ENCODE data around the gene TTC31.
"Not testable (repeated sequence)": the region's sequence is repeated elsewhere in the genome, so short reads cannot be mapped to it uniquely, and the experiment has no call there.

Gene TTC31

DNA sequence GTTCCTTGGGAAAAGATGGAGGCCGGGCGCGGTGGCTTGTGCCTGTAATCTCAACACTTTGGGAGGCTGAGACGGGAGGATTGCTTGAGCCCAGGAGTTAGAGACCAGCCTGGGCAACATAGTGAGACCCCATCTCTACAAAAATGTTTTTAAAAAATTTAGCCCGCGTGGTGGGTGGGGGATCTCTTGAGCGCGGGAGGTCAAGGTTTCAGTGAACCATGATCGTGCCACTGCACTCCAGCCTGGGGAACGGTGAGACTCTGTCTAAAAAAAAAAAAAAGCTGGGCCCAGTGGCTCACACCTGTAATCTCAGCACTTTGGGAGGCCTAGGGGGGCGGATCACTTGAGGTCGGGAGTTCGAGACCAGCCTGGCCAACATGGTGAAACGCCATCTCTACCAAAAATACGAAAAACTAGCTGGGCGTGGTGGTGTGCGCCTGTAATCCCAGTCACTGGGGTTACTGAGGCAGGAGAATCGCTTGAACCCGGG is 839 bp downstream of the TTC31 start:
- not testable (repeated sequence) for DNase-seq (ENCODE audit: low read depth in 2 of 2, low spot score in 1 of 2)

DNA sequence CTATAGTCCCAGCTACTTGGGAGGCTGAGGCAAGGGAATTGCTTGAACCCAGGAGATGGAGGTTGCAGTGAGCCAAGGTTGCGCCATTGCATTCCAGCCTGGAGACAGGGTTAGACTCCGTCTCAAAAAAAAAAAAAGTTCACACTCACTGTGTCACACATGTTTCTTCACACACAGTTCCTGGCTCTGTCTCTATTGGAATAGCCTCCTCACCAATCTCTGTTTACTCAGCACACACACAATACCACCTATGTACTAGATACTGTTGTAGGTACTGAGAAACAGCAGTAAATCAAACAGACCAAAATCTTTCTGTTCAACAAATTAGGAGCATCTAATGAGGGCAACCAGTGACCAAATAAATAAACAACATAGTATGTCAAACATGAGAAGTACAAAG is 3.3 kb downstream of the TTC31 start:
- no peak for DNase-seq (ENCODE audit: low read depth in 2 of 2, low spot score in 1 of 2)

DNA sequence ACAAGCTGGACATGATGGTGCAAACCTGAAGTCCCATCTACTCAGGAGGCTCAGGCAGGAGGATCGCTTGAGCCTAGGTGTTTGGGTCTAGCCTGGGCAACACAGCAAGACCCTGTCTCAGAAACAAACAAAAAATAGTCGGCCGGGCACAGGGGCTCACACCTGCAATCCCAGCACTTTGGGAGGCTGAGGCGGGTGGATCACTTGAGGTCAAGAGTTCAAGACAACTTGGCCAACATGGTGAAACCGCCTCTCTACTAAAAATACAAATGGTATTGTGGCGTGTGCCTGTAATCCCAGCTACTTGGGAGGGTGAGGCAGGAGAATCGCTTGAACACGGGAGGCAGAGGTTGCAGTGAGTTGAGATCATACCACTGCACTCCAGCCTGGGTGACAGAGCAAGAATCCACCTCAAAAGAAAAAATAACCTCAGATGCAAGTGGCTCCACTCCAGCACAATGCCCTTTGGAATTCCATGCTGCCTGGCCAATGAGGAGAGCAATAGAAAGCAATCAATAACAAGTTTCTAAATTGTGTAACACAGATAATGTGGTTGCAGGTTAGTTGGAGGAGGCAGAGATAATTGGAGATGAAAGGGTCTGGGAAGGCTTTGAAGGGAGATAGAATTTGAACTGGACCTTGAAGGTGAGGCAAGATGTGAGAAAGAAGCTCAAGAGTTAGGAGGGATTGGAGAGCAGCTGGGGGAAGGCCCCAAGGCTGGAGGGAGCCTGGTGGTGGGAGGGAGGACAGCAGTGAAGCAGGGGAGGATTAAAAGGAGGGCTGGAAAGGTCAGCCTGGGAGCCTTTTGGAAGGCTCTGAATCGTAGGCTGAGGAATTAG is 6.0 kb downstream of the TTC31 start:
- no peak for DNase-seq (ENCODE audit: low read depth in 2 of 2, low spot score in 1 of 2)

DNA sequence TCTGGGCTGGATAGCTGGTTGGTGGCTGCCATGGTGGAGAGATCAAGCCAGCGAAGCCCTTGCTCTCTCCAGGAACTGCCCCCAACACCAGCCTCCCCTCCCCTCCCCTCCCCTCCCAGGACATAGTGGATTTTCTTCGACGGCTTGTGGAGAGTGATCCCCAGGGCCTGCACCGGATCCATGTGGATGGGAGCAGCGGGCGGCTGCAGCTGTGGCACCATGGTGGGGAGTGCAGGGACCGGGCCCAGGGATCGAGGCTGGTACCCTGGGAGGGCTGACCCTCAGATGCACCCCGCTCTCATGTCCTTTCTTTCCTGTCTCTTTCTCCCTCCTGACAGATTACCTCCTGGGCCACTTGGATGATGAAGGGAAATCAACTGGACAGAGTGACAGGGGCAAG is 7.0 kb downstream of the TTC31 start:
- DNase-seq (ENCODE audit: low read depth in 2 of 2, low spot score in 1 of 2): no peak

DNA sequence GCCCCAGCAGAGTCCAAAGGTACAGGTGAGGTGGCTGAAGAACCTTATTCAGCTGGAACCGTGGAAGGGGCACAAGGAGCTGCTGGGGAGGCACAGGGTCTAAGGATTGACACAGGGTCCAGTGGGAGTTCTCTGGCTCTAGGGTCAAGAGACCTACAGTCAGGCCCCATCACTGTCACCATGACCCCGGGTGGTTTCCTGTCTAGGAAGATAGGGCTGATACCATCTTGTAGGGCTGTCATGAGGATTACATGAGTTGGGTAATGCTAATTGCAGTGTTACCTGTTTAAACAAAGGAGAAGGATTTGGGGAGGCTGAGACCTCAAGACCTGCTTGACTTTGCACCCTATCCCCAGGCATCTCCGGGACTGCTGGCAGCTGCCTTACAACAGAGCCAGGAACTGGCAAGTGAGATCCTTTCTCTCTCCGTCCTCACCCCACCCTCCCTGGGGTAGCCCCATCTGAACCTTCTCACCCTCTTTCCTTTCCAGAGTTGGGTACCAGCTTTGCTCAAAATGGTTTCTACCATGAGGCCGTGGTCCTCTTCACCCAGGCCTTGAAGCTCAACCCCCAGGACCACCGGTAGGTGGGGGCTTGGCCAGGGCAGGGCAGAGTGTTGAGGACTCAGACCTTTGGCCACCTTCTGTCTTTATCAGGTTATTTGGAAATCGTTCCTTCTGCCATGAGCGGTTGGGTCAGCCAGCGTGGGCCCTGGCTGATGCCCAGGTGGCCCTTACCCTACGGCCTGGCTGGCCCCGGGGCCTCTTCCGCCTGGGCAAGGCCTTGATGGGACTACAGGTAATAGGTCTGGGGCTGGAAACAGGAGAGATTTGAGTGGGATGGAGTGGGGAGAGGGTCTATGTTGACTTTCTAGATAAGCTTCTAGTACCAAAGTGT is 9.0 kb downstream of the TTC31 start:
- DNase-seq (ENCODE audit: low read depth in 2 of 2, low spot score in 1 of 2): no peak

DNA sequence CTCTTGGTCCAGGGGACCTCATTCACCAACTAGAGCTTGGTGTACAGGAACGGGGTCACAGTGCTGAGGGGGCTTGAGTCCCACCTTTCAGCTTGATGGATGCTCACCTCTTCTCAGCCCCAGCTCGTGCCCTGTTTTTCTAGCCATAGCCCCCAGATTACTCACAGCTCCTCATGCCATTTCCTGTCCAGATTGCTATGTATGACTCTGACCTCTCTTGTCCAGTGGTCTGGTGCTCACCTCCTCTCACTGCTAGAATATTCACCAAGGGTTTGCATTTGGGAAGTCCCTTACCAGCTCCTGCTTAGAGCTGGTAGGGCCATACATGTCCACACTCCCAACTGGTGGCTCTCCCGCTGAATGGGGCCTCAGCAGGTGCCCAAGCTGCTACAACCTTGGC is 10.7 kb downstream of the TTC31 start:
- DNase-seq (ENCODE audit: low read depth in 2 of 2, low spot score in 1 of 2): no peak

DNA sequence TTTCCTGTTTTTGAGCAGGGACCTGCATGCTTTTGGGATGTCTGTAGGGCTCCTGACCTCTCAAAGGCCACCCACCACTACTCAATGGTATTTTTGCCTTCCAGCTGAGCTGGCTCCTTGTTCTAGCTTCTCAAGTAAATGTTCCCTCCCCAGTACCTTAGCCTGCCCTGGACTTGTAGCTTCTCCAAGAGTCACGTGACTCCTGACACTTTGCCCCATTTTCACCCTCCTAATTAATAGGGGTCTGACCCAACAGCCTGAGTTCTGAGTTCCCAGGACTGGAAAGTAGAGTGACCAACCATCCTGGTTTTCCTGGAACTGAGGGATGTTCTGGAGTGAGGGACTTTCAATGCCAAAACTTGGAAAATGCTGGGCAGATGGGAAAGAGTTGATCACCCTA is 12.6 kb downstream of the TTC31 start:
- DNase-seq (ENCODE audit: low read depth in 2 of 2, low spot score in 1 of 2): no peak

DNA sequence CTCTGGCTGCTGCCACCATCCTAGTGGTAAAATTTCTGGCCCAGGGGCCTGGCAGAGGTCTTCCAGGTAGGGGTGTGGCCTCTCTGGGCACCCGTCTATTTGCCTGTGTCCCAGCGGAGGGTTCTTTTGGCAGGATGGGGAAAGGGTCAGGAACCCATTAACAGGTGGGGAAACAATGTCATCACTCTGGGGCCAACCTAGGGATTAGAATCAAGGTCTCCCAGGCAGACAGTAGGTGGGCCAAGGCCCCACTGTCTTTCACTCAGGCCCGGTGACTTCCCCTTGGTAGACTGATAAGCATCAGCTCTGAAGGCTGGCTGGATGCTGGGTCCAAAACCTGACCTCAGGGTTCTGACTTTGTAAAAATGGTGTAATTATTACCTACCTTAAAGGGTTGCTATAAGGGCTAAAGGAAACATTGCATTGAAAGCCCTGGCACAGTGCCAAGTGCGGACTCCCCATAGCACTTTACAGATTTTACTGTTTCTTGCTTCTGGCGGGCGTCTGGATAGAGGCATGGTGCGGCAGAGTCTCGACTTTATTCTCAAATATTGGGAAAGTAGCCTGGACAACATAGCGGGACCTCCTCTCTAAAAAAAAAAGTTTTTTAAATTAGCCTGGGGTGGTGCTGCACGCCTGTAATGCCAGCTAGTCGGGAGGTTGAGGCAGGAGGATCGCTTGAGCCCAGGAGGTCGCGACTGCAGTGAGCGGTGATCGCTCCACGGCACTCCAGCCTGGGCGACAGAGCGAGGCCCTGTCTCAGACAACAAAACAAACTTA is 14.3 kb downstream of the TTC31 start:
- no peak for DNase-seq (ENCODE audit: low read depth in 2 of 2, low spot score in 1 of 2)

DNA sequence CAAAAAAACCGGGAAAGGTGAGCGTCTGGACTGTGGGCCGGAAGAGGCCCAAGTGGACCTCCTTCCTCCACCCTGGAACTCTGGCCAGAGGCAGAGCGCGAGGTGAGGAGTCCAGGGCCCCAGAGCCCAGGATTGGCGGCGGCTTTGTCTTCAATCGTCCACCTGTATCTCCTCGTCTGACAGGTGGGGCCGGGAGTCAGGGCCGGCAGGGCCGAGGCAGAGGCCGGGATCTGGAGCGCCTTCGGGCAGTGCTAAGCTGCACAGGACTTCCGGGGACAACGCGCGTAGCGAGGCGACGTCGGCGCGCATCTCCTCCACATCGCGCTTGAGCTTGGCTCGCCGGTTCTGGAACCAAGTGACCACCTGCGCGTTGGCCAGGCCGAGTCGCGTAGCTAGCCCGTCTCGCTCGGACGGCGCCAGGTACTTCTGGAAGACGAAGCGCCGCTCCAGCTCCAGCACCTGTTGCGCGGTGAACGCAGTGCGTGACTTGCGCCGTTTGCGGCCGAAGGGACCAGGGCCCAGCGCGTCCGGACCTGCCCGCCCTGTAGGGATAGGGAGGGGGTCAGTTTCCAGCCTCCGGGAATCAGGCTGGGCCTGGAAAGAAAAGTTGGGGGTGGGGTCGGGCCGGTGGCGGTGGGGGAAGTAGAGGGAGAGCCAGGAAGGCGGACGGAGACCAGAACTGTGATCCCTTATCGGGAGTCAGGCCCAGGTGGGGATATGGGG is 15.1 kb downstream of the TTC31 start:
- DNase-seq (ENCODE audit: low read depth in 2 of 2, low spot score in 1 of 2): no peak

DNA sequence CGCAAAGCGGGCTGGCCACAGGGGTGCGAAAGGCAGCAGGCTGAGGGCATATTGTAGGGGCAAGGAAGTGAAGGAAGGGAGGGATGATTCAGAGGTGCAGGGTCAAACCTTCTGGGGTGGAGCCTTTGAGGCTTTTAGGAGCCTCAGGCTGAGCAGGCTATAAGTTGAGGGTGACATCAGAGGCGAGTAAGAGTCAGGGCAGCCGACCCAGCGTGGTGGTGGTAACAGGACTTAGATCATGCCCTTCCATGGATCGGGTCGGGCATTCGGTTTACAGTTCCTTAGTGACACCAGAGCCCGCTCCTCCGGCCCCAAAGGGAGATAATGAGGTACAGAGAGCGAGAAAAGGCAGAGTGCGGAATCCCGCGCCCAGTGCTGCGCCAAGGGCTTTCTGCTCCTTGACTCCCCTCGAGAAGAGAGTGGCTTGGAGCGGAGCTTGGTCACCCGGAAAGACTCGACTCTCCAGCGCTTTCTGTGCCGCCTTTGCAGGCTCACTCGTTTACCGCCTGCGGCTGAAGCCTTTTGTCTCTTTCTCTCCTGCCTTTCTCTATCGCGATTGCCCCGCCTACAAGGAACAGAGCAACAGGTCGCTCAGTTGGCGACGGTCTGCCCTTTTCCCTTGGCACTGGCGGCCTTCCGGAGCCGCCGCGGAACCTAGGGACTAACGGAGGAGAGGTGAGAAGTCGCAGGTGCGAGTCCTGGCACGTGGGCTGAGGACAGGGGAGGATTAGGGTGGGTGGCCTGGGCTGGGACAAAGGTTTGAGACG is 15.8 kb downstream of the TTC31 start:
- no peak for DNase-seq (ENCODE audit: low read depth in 2 of 2, low spot score in 1 of 2)

DNA sequence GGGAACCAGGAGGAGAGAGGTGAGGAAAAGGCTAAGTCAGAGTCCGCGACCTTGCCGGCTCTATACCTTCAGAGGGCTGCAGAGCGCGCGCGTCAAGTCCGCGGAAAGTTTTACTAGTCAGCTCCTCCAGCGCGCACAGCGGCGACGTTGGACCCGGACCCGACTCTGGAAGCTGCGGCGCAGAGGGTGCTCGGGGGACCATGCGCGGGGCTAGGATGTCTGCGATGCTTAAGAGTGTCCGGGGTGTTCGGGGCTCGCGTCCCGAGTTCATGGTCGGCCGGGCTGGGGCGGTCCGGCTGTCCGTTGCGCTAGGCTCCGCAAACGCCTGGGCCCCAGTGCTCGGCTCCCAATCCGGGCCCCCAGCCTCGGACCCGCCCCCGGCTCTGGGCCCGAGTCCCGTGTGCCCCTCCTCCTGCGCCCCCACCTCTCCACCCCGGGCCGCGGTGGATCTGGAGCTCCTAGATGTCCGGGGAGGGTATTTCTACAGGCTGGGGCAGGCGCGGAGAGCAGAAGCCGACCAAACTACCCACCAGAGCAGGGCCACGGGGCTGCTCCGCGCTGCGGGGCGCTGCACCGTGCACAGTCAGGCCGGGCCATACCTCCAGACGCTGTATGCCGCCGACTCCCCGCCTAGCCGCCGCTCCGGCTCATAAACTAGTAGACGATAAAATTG is 16.5 kb downstream of the TTC31 start, which contains the start of gene LBX2:
Gene LBX2 (minus strand): TSS at position 337 of the 673 bp plus-strand sequence. CDS start 66 bp downstream, at position 271.
- DNase-seq (ENCODE audit: low read depth in 2 of 2, low spot score in 1 of 2): no peak

DNA sequence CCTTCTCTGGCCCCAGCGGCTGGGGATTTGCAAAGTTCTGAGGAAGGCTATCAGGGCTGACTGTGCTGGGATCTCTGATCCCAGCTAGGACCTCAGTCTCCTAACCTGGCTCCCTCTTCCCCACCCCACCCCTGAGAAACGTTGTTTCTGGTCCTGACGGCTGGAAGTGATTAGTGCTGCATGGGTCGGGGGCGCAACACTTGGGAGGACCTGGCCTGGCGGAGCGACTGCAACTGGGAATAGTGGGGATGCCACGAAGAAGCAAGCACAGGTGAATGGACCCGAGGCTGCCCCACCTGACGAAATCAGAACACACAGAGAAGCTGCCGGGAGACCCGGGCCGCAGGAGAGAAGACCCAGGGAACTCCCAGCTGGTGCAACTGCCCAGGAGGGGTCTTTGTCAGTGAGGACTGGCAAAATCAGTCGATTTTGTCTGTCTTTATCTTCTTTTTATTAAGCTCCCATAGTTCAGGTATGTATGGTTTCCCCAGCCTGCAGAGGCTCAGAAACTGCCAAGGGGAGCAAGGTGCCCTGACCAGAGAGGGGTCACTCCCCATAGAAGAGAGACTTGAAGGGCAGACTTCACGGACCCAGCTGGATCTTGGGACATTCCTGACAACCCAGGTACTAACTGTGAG is 17.2 kb downstream of the TTC31 start:
- DNase-seq (ENCODE audit: low read depth in 2 of 2, low spot score in 1 of 2): no peak

DNA sequence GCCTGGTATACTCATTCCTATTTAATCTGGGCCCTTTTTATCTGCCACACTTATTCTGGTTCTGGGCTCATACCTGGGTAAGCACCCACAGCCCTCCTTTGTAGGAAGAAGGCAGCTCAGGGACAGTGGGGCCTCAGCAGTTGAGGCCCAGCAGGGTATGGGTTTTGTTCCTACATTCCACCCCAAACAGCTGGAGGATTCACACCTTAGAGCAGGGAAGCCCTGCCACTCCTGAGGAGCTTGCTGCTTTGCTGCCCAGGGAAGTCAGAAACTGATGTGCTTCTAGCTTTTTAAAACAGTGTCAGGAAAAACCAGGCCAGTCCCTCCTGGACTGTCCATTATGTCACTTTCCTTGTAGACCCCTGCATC is 17.7 kb downstream of the TTC31 start:
- DNase-seq (ENCODE audit: low read depth in 2 of 2, low spot score in 1 of 2): no peak

DNA sequence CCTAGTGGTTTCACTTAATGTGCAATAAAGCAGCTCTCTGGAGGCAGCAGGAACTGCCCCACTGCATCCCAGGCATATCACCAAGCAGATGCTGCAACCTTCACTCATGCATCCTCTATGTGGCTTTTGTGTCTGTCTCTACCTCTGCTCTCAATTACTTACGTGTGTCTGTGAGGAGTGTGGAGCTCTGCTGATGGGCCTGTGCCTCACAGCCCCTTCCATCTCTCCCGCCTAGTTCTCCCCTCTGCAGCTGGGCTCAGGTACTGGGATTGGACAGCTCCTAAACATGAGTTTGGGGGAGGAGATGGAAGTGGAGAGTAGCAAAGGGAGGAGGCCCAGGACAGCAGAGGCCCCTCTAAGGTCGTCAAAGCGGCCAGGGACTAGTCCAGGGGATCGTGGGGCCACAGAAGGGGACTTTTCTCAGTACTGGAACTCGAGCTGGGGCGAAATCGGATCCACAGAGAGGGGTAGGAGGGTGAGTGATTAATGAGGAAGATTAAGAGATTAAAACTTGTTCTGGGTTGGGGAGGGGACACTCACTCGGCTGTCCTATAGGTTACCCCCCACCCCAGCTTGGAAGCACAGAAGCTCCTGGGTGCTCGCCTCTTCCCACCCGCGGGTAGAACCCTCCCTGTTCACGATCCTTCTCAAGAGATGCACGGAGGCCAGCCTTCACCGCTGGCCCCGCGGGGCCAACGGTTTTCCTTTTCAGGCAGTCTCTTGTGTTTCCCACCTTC is 18.6 kb downstream of the TTC31 start:
- no peak for DNase-seq (ENCODE audit: low read depth in 2 of 2, low spot score in 1 of 2)

DNA sequence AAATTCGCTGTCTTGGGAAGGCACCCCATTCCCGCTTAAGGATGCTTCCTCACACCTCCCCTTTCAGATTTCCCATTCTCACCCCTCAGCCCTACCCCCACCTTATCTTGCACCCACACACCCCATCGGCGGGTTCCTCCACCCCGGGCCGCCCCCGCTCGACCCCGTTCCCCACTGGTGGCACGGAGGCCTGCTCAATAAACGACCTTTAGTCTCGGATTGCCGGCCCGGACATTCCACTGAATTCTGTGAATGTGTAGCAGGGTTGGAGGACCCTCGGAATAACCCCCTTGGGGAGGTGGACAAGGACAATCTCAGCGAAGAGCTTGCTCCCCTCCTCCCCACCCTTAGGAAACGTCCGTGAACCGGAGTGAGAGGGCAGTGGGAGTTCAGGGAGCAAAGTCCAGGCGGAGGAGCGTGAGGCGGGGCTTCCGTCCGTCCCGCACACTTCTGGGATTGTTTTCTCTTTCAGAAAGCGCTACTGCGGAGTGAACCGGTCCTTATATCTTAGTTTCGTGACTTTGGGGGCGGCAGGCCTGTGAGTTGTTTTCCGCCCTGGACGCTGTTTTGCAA is 19.4 kb downstream of the TTC31 start:
- DNase-seq (ENCODE audit: low read depth in 2 of 2, low spot score in 1 of 2): no peak

DNA sequence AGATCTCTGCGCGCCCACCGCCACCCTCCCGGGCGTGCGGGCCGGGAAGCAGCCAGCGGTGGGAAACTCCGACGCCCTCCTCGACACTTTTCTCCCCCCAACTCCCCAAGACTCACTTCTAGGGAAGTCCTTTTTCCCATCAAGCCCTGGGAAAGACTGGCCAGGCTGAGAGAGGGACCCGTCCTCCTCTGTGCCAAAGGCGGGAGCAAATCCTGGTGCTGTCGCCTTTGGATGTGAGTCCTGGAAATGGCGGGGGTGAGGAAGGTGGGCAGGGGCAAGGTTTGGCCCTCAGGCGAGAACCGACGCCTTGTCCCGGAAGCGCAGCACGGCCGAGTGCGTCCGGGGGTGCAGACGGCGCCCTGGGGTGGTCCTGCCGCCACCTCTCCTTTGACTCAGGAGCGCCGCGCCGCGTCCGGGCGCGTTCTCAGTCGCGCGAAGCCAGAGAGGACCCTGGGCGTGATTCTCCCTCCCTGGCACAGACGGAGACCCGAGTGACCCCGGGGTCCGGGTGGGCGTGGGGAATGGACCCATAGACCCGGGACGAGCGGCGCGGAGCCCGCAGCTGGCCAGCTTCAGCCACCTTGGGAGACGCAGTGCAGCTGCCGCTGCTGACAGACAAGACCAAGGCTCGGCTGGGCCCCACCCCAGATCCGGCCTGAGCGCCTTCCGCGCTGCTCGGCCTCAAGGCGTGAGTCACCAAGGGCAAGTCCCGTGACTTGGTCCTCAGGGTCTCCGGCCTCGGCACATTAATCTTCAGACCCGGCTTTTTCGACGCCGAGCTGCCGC is 20.0 kb downstream of the TTC31 start:
- peak in 1 of 2 donors; percentile 30 for DNase-seq (ENCODE audit: low read depth in 2 of 2, low spot score in 1 of 2)
